Mammary epithelial cell (primary cell): Measurements from ENCODE around the gene SLC25A44.

ENCODE experiments used
- CTCF ChIP-seq, 2 donors: IDR thresholded peaks in 1 of 2; conservative IDR thresholded peaks in 1 of 2; 2 replicates each; pipeline ENCODE4 v1.5.1; 2011 to 2012; ENCODE audit warnings: inconsistent platforms in 2 of 2, low read length in 2 of 2, mild to moderate bottlenecking in 2 of 2, control low read depth in 1 of 2, low read depth in 1 of 2; ENCODE audit not compliant: insufficient read depth in 1 of 2; ENCODE audit errors: extremely low read depth in 1 of 2
- EZH2 ChIP-seq: IDR thresholded peaks from 2 replicates; pipeline ENCODE4 v1.6.1; 2012; ENCODE audit warnings: low read length, inconsistent platforms, borderline replicate concordance

GRCh38 chr1:156258859-156259258, 65.0 kb downstream of the SLC25A44 start:
- no peak for TF ChIP-seq CTCF (conservative IDR thresholded peaks at IDR 0.05 in 1 of 2, IDR thresholded peaks at IDR 0.05 in 1 of 2; ENCODE audit: extremely low read depth in 1 of 2, insufficient read depth in 1 of 2, low read depth in 1 of 2, low read length in 2 of 2)
- no peak for TF ChIP-seq EZH2
